K562 (cell line): ENCODE data around the gene NCMAP. TPM values are rescaled to one million over a fixed set of nuclear protein-coding genes. Genes with fewer than 3 reads are reported as not detected.
A peak's percentile ranks its signal among the peaks of the same experiment; 100 is the strongest.

Source experiments
- BRD9 ChIP-seq: fragments of 450-650 bp; IDR thresholded peaks from 2 replicates; pipeline ENCODE4 v1.6.1; 2018; ENCODE audit warnings: low read depth; ENCODE audit not compliant: partially characterized antibody
- COPS2 ChIP-seq: fragments of 450-650 bp; conservative IDR thresholded peaks from 2 replicates; pipeline ENCODE4 v1.6.1; 2016; ENCODE audit warnings: mild to moderate bottlenecking, moderate library complexity
- E2F6 ChIP-seq, 2 experiments: IDR thresholded peaks; 2 replicates each; pipeline ENCODE4 v1.6.1; 2011; ENCODE audit warnings: borderline replicate concordance in 1 of 2, control low read depth in 1 of 2, low read depth in 1 of 2, low read length in 1 of 2, mild to moderate bottlenecking in 1 of 2, mixed read lengths in 1 of 2, moderate library complexity in 1 of 2; ENCODE audit not compliant: insufficient read depth in 1 of 2, insufficient read length in 1 of 2, poor library complexity in 1 of 2, severe bottlenecking in 1 of 2; ENCODE audit errors: extremely low read depth in 1 of 2
- EP300 ChIP-seq: IDR thresholded peaks from 2 replicates; pipeline ENCODE4 v1.6.1; 2012; ENCODE audit warnings: low read length, improper control_type of control experiment
- L3MBTL2 ChIP-seq: fragments of 450-650 bp; IDR thresholded peaks from 2 replicates; pipeline ENCODE4 v1.6.1; 2016; ENCODE audit warnings: mild to moderate bottlenecking, moderate library complexity
- NR0B1 ChIP-seq: fragments of 450-650 bp; IDR thresholded peaks from one replicate; pipeline ENCODE4 v1.6.1; 2018; ENCODE audit warnings: mild to moderate bottlenecking, moderate library complexity; ENCODE audit not compliant: partially characterized antibody
- NR4A1 ChIP-seq, 2 experiments: fragments of 250-450 bp in 1 of 2; fragments of 450-650 bp in 1 of 2; sonication (Bioruptor Pico) in 1 of 2; IDR thresholded peaks; 2 replicates each; pipeline versions ENCODE4 v1.4.0 to v1.6.1; 2016 to 2020; ENCODE audit warnings: mild to moderate bottlenecking in 2 of 2, missing compliant biosample characterization in 1 of 2, missing genetic modification characterization in 1 of 2, moderate library complexity in 1 of 2
- PHF20 ChIP-seq: fragments of 450-650 bp; IDR thresholded peaks from 2 replicates; pipeline ENCODE4 v1.6.1; 2018; ENCODE audit not compliant: partially characterized antibody
- PTBP1 ChIP-seq: fragments of 200-400 bp; formaldehyde crosslinking; IDR thresholded peaks from 2 replicates; pipeline ENCODE4 v1.6.1; 2017; ENCODE audit warnings: low read depth, low read length
- SLC30A9 ChIP-seq: fragments of 250-450 bp; sonication (Bioruptor Pico); IDR thresholded peaks from 2 replicates; pipeline ENCODE4 v1.8.0; 2022; ENCODE audit warnings: mild to moderate bottlenecking, moderate library complexity
- TEAD1 ChIP-seq, 2 experiments: fragments of 450-650 bp in 1 of 2; sonication (generic) in 1 of 2; formaldehyde crosslinking; IDR thresholded peaks; 2 replicates each; pipeline versions ENCODE4 v1.4.0 to v1.8.0; 2020 to 2022; ENCODE audit warnings: mild to moderate bottlenecking in 2 of 2, missing genetic modification reagents in 1 of 2
- UBTF ChIP-seq, 2 experiments: IDR thresholded peaks; 2 replicates each; pipeline ENCODE4 v1.6.1; 2012; ENCODE audit warnings: improper control_type of control experiment in 2 of 2, low read depth in 2 of 2, low read length in 2 of 2, borderline replicate concordance in 1 of 2
- ZBTB7A ChIP-seq: IDR thresholded peaks from 2 replicates; pipeline ENCODE4 v1.6.1; 2011; ENCODE audit warnings: low read depth, mild to moderate bottlenecking, low read length, moderate library complexity, borderline replicate concordance; ENCODE audit not compliant: control insufficient read depth
- ZMIZ1 ChIP-seq, 2 experiments: fragments of 150-350 bp in 1 of 2; IDR thresholded peaks; 2 replicates each; pipeline ENCODE4 v1.6.1; 2012 to 2016; ENCODE audit warnings: low read depth in 2 of 2, low read length in 2 of 2, mild to moderate bottlenecking in 1 of 2, moderate library complexity in 1 of 2
- ZNF449 ChIP-seq: fragments of 250-450 bp; sonication (Bioruptor Pico); IDR thresholded peaks from 2 replicates; pipeline ENCODE4 v1.8.0; 2022; ENCODE audit warnings: moderate library complexity, mild to moderate bottlenecking, inconsistent platforms
- polyA plus RNA-seq, 8 experiments: library from polyadenylated mRNA; depleted of rRNA in 4 of 8; stranded (reverse) in 5 of 8; unstranded in 3 of 8; fragments of >200 nt; fragmentation: Nextera tagmentation in 2 of 8; fragmentation: Illumina TruSeq in 1 of 8; extraction: Ambion mirVana in 2 of 8; extraction: Trizol in 1 of 8; gene quantifications; 2 replicates each; pipeline versions ENCODE4 v1.2.1 to v1.2.3, GENCODE V29; 2011 to 2014; ENCODE audit warnings: inconsistent platforms in 1 of 8, missing spikeins in 1 of 8
- total RNA-seq, 7 experiments: library from RNA; depleted of rRNA in 6 of 7; stranded (reverse); fragments of >200 nt in 6 of 7; fragmentation: Illumina TruSeq in 2 of 7; extraction: Trizol in 2 of 7; gene quantifications; 2 replicates each; pipeline versions ENCODE4 v1.2.1 to v1.2.3, GENCODE V29; 2011 to 2021; ENCODE audit warnings: low replicate concordance in 1 of 7

The NCMAP gene
- total and polyA plus RNA-seq, 9 of the 15 experiments (the other 6 are each of a cell fraction or from before 2014, with no cell fraction given), result 0.03 TPM; not detected in 8

GRCh38 chr1:24535021-24535424, 20.9 kb upstream of the NCMAP start (continued):
- peak; percentile 22 to 50 for TF ChIP-seq E2F6 (IDR thresholded peaks at IDR 0.05; ENCODE audit: borderline replicate concordance in 1 of 2, extremely low read depth in 1 of 2, insufficient read depth in 1 of 2, insufficient read length in 1 of 2, low read depth in 1 of 2, low read length in 1 of 2, poor library complexity in 1 of 2, severe bottlenecking in 1 of 2)
- no peak for TF ChIP-seq PTBP1
- TF ChIP-seq NR4A1 (CRISPR knock-in tag; IDR thresholded peaks at IDR 0.05), result no peak
- TF ChIP-seq NR4A1 (tag; IDR thresholded peaks at IDR 0.05), result peak; percentile 79; the same call in 1 of the 2 replicates
- TF ChIP-seq COPS2, result no peak
- no peak for TF ChIP-seq EP300
- no peak for TF ChIP-seq SLC30A9 (CRISPR knock-in tag)
- TF ChIP-seq TEAD1 (CRISPR knock-in tag; IDR thresholded peaks at IDR 0.05), result no peak
- TF ChIP-seq ZMIZ1 (IDR thresholded peaks at IDR 0.05; ENCODE audit: low read depth in 2 of 2, low read length in 2 of 2), result no peak
- no peak for TF ChIP-seq PHF20
- no peak for TF ChIP-seq ZNF449
- TF ChIP-seq L3MBTL2, result peak; percentile 44
- TF ChIP-seq UBTF (IDR thresholded peaks at IDR 0.05; ENCODE audit: borderline replicate concordance in 1 of 2, low read depth in 2 of 2, low read length in 2 of 2), result no peak
- TF ChIP-seq NR0B1, result no peak
- TF ChIP-seq BRD9, result no peak
- 0 out of 2 replicates have a peak, but pooled peaks have one; percentile 21 for TF ChIP-seq ZBTB7A
